GM10248 (cell line): Measurements from ENCODE around the gene ZNF507.

Experiments used
- CTCF ChIA-PET: fragments of 300-600 bp; sonication (Branson Sonifier 250); formaldehyde crosslinking; extraction: SDS; loops from one replicate; lab custom pipeline; 2021; ENCODE audit warnings: antibody characterized with exemption; lab: Yijun Ruan, JAX
- POLR2A ChIA-PET: fragments of 350-650 bp; sonication (Branson Sonifier 250); formaldehyde crosslinking; extraction: SDS; loops from one replicate; lab custom pipeline; 2020; ENCODE audit warnings: antibody characterized with exemption; lab: Yijun Ruan, JAX
- DNase-seq: peaks from one replicate; pipeline ENCODE4 v3.0.0; 2012; ENCODE audit errors: extremely low spot score
- CTCF ChIP-seq: IDR thresholded peaks from 2 replicates; pipeline ENCODE4 v1.5.1; 2012; ENCODE audit warnings: mild to moderate bottlenecking, low read depth; ENCODE audit errors: extremely low read depth, missing control alignments, control extremely low read depth

ZNF507 gene

GRCh38 chr19:32361574-32362317 is 16.3 kb downstream of the ZNF507 start:
- POLR2A ChIA-PET, result no interaction called here
- CTCF ChIA-PET, result interaction anchor here (1.0 kb wide), 1 partner anchor 12 kb away, joined by 3 read pairs; no protein-coding TSS in a partner anchor
- no peak for DNase-seq
- no peak for TF ChIP-seq CTCF

- no peak for DNase-seq
- ChIA-PET POLR2A (no interaction called here), CTCF (interaction anchor here (1.0 kb wide), 1 partner anchor 13 kb away, joined by 3 read pairs; no protein-coding TSS in a partner anchor)
Measured at GRCh38 chr19:32362318-32362691, 16.9 kb downstream of the ZNF507 start.

GRCh38 chr19:32363175-32363574 is 17.8 kb downstream of the ZNF507 start:
- TF ChIP-seq CTCF, result no peak
- no peak for DNase-seq
- ChIA-PET CTCF (interaction anchor here (1.0 to 1.4 kb wide), 2 partner anchors 15 to 22 kb away, joined by 3 read pairs; no protein-coding TSS in a partner anchor), POLR2A (no interaction called here)

More at GRCh38 chr19:32362318-32362691, 16.9 kb downstream of the ZNF507 start:
- no peak for TF ChIP-seq CTCF

- no peak for DNase-seq
- ChIA-PET POLR2A (no interaction called here), CTCF (interaction anchor here (1.0 to 1.4 kb wide), 2 partner anchors 16 to 23 kb away, joined by 3 read pairs; no protein-coding TSS in a partner anchor)
- TF ChIP-seq CTCF, result no peak
Measured at GRCh38 chr19:32363632-32364031, 18.2 kb downstream of the ZNF507 start.

GRCh38 chr19:32364040-32364439 is 18.6 kb downstream of the ZNF507 start:
- DNase-seq, result no peak
- TF ChIP-seq CTCF, result no peak
- CTCF ChIA-PET, result interaction anchor here (1.4 kb wide), 1 partner anchor 16 kb away, joined by 3 read pairs; no protein-coding TSS in a partner anchor
- POLR2A ChIA-PET, result no interaction called here

- no peak for TF ChIP-seq CTCF
- ChIA-PET CTCF (no interaction called here), POLR2A (no interaction called here)
- DNase-seq, result no peak
Measured at GRCh38 chr19:32367063-32367462, 21.7 kb downstream of the ZNF507 start.
